HepG2 (cell line): ENCODE data around the gene CTNNA1. TPM values are rescaled to one million over a fixed set of nuclear protein-coding genes. Genes with fewer than 3 reads are reported as not detected.

ENCODE experiments used
- ELF1 ChIP-seq: sonication (generic); formaldehyde crosslinking; IDR thresholded peaks from 2 replicates; pipeline ENCODE4 v1.4.0; 2020; ENCODE audit warnings: missing genetic modification reagents
- ELF3 ChIP-seq: IDR thresholded peaks from 2 replicates; pipeline ENCODE4 v1.6.1; 2016; ENCODE audit warnings: missing genetic modification reagents, missing compliant biosample characterization
- ERF ChIP-seq: IDR thresholded peaks from 2 replicates; pipeline ENCODE4 v1.6.1; 2018; ENCODE audit warnings: missing biosample characterization, missing genetic modification reagents
- FOXK1 ChIP-seq: sonication (generic); formaldehyde crosslinking; IDR thresholded peaks from 2 replicates; pipeline ENCODE4 v1.4.0; 2020; ENCODE audit warnings: low read depth, missing genetic modification reagents, borderline replicate concordance
- HDAC1 ChIP-seq: sonication (generic); formaldehyde crosslinking; IDR thresholded peaks from 2 replicates; pipeline ENCODE4 v1.5.1; 2020; ENCODE audit warnings: mild to moderate bottlenecking, missing genetic modification reagents
- HOXA5 ChIP-seq: sonication (generic); formaldehyde crosslinking; IDR thresholded peaks from 2 replicates; pipeline ENCODE4 v1.4.0; 2020; ENCODE audit warnings: missing genetic modification reagents
- KLF11 ChIP-seq: IDR thresholded peaks from 2 replicates; pipeline ENCODE4 v1.6.1; 2016; ENCODE audit warnings: missing compliant biosample characterization
- NFIC ChIP-seq: IDR thresholded peaks from 2 replicates; pipeline ENCODE4 v1.6.1; 2012; ENCODE audit warnings: mild to moderate bottlenecking, low read length, inconsistent platforms
- NR2F1 ChIP-seq, 2 experiments: fragments of 450-650 bp in 1 of 2; formaldehyde crosslinking in 1 of 2; IDR thresholded peaks; 2 replicates each; pipeline versions ENCODE4 v1.5.0 to v1.6.1; 2016 to 2020; ENCODE audit warnings: mild to moderate bottlenecking in 1 of 2, missing compliant biosample characterization in 1 of 2, missing genetic modification reagents in 1 of 2, moderate library complexity in 1 of 2
- NR2F6 ChIP-seq, 2 experiments: IDR thresholded peaks; 2 replicates each; pipeline ENCODE4 v1.6.1; 2016; ENCODE audit warnings: antibody characterized with exemption in 1 of 2, mild to moderate bottlenecking in 1 of 2
- PHF8 ChIP-seq: sonication (generic); formaldehyde crosslinking; IDR thresholded peaks from 2 replicates; pipeline ENCODE4 v1.5.0; 2020; ENCODE audit warnings: missing genetic modification reagents
- PITX1 ChIP-seq: sonication (generic); formaldehyde crosslinking; IDR thresholded peaks from 2 replicates; pipeline ENCODE4 v1.5.1; 2020; ENCODE audit warnings: mild to moderate bottlenecking, missing genetic modification reagents
- RCOR2 ChIP-seq: IDR thresholded peaks from 2 replicates; pipeline ENCODE4 v1.6.1; 2016; ENCODE audit warnings: missing biosample characterization, missing genetic modification reagents
- SYNCRIP ChIP-seq: fragments of 200-400 bp; formaldehyde crosslinking; IDR thresholded peaks from 2 replicates; pipeline ENCODE4 v1.6.1; 2018; ENCODE audit warnings: mild to moderate bottlenecking, low read depth, low read length; ENCODE audit not compliant: insufficient read depth
- TARDBP ChIP-seq: sonication (generic); formaldehyde crosslinking; IDR thresholded peaks from 2 replicates; pipeline ENCODE4 v1.8.0; 2022; ENCODE audit warnings: mild to moderate bottlenecking, missing genetic modification reagents
- TBP ChIP-seq: sonication (generic); formaldehyde crosslinking; IDR thresholded peaks from 2 replicates; pipeline ENCODE4 v1.5.0; 2020; ENCODE audit warnings: missing genetic modification reagents
- TGIF2 ChIP-seq: IDR thresholded peaks from 2 replicates; pipeline ENCODE4 v1.6.1; 2016; ENCODE audit warnings: control low read depth, missing compliant biosample characterization
- THRA ChIP-seq: sonication (generic); formaldehyde crosslinking; IDR thresholded peaks from 2 replicates; pipeline ENCODE4 v1.4.0; 2020; ENCODE audit warnings: missing genetic modification reagents, borderline replicate concordance
- ZGPAT ChIP-seq: IDR thresholded peaks from 2 replicates; pipeline ENCODE4 v1.6.1; 2016; ENCODE audit warnings: mild to moderate bottlenecking
- ZNF317 ChIP-seq: sonication (generic); formaldehyde crosslinking; IDR thresholded peaks from 2 replicates; pipeline ENCODE4 v1.5.0; 2020; ENCODE audit warnings: mild to moderate bottlenecking, missing genetic modification reagents
- ZNF644 ChIP-seq: IDR thresholded peaks from 2 replicates; pipeline ENCODE4 v1.6.1; 2016; ENCODE audit warnings: low read depth
- polyA plus RNA-seq, 8 experiments: library from polyadenylated mRNA; depleted of rRNA in 3 of 8; stranded (reverse) in 7 of 8; unstranded in 1 of 8; fragments of >200 nt; fragmentation: Illumina TruSeq in 4 of 8; extraction: Trizol in 4 of 8; gene quantifications; 2 replicates each; pipeline versions ENCODE4 v1.2.1 to v1.2.3, GENCODE V29; 2011 to 2016; ENCODE audit warnings: low read depth in 4 of 8, missing spikeins in 1 of 8, mixed read lengths in 1 of 8; ENCODE audit not compliant: insufficient read depth in 1 of 8
- total RNA-seq, 5 experiments: library from RNA; depleted of rRNA; stranded (reverse); fragments of >200 nt; fragmentation: Illumina TruSeq; extraction: Trizol; gene quantifications; 2 replicates each; pipeline ENCODE4 v1.2.3, GENCODE V29; 2016; ENCODE audit warnings: low read depth in 1 of 5
- TF ChIP-seq, protein P1 (sequence below): sonication (generic); formaldehyde crosslinking; IDR thresholded peaks from 2 replicates; pipeline ENCODE4 v1.4.0; 2020; ENCODE audit warnings: missing genetic modification reagents
- TF ChIP-seq, protein P2 (sequence below): IDR thresholded peaks from 2 replicates; pipeline ENCODE4 v1.6.1; 2016; ENCODE audit warnings: low read depth
- TF ChIP-seq, protein P3 (sequence below): sonication (generic); IDR thresholded peaks from 2 replicates; pipeline ENCODE4 v1.6.1; 2016; ENCODE audit warnings: low read depth, borderline replicate concordance

CTNNA1 gene
- total and polyA plus RNA-seq, 2 of the 13 experiments (the other 11 are each of a cell fraction or from before 2014, with no cell fraction given), result 66.8 to 162 TPM

DNA sequence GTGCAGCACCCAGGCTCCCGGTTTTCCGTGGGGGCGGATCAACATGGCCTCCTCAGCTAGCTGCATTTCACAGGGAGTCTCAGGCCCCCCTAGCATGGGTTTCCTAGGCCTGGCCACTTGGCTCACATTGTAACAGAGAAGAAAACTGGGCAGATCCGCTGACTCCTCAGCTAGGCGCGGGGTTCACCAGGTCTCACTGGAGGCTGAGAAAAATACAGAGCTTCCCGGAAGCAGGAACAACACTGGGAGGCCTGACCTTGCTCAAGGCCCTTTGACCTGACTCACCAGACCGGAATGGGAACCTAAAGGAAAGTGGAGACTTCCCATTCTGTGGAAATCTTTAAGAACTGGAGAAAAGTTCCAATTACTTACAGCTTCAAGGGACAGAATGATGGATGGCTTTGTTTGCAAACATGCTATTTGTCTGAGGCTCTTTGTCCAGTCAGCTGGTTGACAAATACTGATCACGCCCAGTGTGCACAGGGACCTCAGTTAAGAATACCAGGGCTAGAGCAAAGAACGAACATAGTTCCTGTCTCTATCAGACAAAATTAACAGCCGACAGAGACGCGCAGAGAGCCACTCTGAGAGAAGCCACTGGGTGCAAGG is 210.6 kb downstream of the CTNNA1 start (continued):
- TF ChIP-seq ZGPAT, result peak; percentile 63
- TF ChIP-seq SYNCRIP, result no peak
- peak; percentile 84 for TF ChIP-seq HOXA5 (CRISPR knock-in tag)
- TF ChIP-seq, protein P1, sequence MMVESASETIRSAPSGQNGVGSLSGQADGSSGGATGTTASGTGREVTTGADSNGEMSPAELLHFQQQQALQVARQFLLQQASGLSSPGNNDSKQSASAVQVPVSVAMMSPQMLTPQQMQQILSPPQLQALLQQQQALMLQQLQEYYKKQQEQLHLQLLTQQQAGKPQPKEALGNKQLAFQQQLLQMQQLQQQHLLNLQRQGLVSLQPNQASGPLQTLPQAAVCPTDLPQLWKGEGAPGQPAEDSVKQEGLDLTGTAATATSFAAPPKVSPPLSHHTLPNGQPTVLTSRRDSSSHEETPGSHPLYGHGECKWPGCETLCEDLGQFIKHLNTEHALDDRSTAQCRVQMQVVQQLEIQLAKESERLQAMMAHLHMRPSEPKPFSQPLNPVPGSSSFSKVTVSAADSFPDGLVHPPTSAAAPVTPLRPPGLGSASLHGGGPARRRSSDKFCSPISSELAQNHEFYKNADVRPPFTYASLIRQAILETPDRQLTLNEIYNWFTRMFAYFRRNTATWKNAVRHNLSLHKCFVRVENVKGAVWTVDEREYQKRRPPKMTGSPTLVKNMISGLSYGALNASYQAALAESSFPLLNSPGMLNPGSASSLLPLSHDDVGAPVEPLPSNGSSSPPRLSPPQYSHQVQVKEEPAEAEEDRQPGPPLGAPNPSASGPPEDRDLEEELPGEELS (CRISPR knock-in tag), result peak; percentile 18; the same call in 1 of the 2 replicates
- peak; percentile 3 for TF ChIP-seq ZNF644
- TF ChIP-seq, protein P2, sequence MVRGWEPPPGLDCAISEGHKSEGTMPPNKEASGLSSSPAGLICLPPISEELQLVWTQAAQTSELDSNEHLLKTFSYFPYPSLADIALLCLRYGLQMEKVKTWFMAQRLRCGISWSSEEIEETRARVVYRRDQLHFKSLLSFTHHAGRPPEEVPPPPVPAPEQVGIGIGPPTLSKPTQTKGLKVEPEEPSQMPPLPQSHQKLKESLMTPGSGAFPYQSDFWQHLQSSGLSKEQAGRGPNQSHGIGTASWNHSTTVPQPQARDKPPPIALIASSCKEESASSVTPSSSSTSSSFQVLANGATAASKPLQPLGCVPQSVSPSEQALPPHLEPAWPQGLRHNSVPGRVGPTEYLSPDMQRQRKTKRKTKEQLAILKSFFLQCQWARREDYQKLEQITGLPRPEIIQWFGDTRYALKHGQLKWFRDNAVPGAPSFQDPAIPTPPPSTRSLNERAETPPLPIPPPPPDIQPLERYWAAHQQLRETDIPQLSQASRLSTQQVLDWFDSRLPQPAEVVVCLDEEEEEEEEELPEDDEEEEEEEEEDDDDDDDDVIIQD (CRISPR knock-in tag), result 0 out of 2 replicates have a peak, but pooled peaks have one; percentile 14
- peak; percentile 75 for TF ChIP-seq NR2F6 (IDR thresholded peaks at IDR 0.05)
- TF ChIP-seq NR2F6 (CRISPR knock-in tag; IDR thresholded peaks at IDR 0.05), result peak; percentile 76
- TF ChIP-seq, protein P3, sequence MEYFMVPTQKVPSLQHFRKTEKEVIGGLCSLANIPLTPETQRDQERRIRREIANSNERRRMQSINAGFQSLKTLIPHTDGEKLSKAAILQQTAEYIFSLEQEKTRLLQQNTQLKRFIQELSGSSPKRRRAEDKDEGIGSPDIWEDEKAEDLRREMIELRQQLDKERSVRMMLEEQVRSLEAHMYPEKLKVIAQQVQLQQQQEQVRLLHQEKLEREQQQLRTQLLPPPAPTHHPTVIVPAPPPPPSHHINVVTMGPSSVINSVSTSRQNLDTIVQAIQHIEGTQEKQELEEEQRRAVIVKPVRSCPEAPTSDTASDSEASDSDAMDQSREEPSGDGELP, result peak; percentile 85
- peak; percentile 16; the same call in 1 of the 2 replicates for TF ChIP-seq TARDBP
- TF ChIP-seq ERF (CRISPR knock-in tag), result 0 out of 2 replicates have a peak, but pooled peaks have one; percentile 49
- no peak for TF ChIP-seq TBP
- TF ChIP-seq NR2F1 (CRISPR knock-in tag; IDR thresholded peaks at IDR 0.05), result peak in 1 of 2 experiments; percentile 49; a peak in 2 of 4 replicates
- TF ChIP-seq RCOR2, result peak; percentile 53; the same call in 1 of the 2 replicates
- no peak for TF ChIP-seq KLF11 (CRISPR knock-in tag)
- 0 out of 2 replicates have a peak, but pooled peaks have one; percentile 44 for TF ChIP-seq ZNF317 (CRISPR knock-in tag)
- TF ChIP-seq PHF8 (CRISPR knock-in tag), result peak; percentile 30; the same call in 1 of the 2 replicates
- TF ChIP-seq PITX1 (CRISPR knock-in tag), result no peak
- TF ChIP-seq FOXK1 (CRISPR knock-in tag), result 0 out of 2 replicates have a peak, but pooled peaks have one; percentile 27
- peak; percentile 91 for TF ChIP-seq ELF3 (CRISPR knock-in tag)
- TF ChIP-seq TGIF2, result no peak
- peak; percentile 33; the same call in 1 of the 2 replicates for TF ChIP-seq THRA (CRISPR knock-in tag)
- TF ChIP-seq ELF1 (CRISPR knock-in tag), result peak; percentile 82
- 0 out of 2 replicates have a peak, but pooled peaks have one; percentile 28 for TF ChIP-seq NFIC
- TF ChIP-seq HDAC1 (CRISPR knock-in tag), result 0 out of 2 replicates have a peak, but pooled peaks have one; percentile 39
